Gastrocnemius medialis (tissue), 4 donors: ENCODE measurements around the gene YAP1. TPM values are rescaled to one million over a fixed set of nuclear protein-coding genes. Genes with fewer than 3 reads are reported as not detected.

Experiments used
- ATAC-seq, 2 donors: fragments of 150-250 bp; one replicate each; pipeline ENCODE4 v1.9.1; 2016
- DNase-seq, 2 donors: peaks; one replicate each; pipeline ENCODE4 v3.0.0-alpha.2; 2019
- H3K27ac ChIP-seq, 4 donors: fragments of 200-600 bp; sonication (generic); 1 replicate in 1 of 4; 2 replicates in 3 of 4; pipeline ENCODE4 v1.5.1; 2016 to 2018; ENCODE audit warnings: mild to moderate bottlenecking in 2 of 4, moderate library complexity in 1 of 4
- H3K27me3 ChIP-seq, 3 donors: fragments of 200-600 bp; sonication (generic) in 2 of 3; 1 replicate in 1 of 3; 2 replicates in 2 of 3; pipeline versions ENCODE4 v1.5.1 to v1.6.0; 2016 to 2019; ENCODE audit warnings: mild to moderate bottlenecking in 1 of 3, moderate library complexity in 1 of 3
- H3K36me3 ChIP-seq, 2 donors: fragments of 200-600 bp; sonication (generic) in 1 of 2; one replicate each; pipeline ENCODE4 v1.5.1; 2017 to 2018
- H3K4me1 ChIP-seq, 2 donors: fragments of 200-600 bp; sonication (generic) in 1 of 2; one replicate each; pipeline ENCODE4 v1.5.1; 2016 to 2017; ENCODE audit warnings: mild to moderate bottlenecking in 2 of 2
- H3K4me3 ChIP-seq, 4 donors: fragments of 200-600 bp; sonication (generic) in 3 of 4; 1 replicate in 1 of 4; 2 replicates in 3 of 4; pipeline ENCODE4 v1.5.1; 2016 to 2019; ENCODE audit warnings: mild to moderate bottlenecking in 2 of 4
- H3K9me3 ChIP-seq, 3 donors: fragments of 200-600 bp; sonication (generic) in 2 of 3; 1 replicate in 1 of 3; 2 replicates in 2 of 3; pipeline ENCODE4 v1.5.1; 2016 to 2019
- CTCF ChIP-seq, 5 experiments: fragments of 450-650 bp in 3 of 5; fragments of 200-600 bp in 2 of 5; sonication (generic) in 2 of 5; IDR thresholded peaks in 4 of 5; conservative IDR thresholded peaks in 1 of 5; 1 replicate in 4 of 5; 2 replicates in 1 of 5; pipeline ENCODE4 v1.5.1; 2016 to 2019; ENCODE audit warnings: antibody characterized with exemption in 5 of 5, mild to moderate bottlenecking in 3 of 5, moderate library complexity in 3 of 5
- POLR2A ChIP-seq, 2 donors: fragments of 450-650 bp; IDR thresholded peaks; one replicate each; pipeline ENCODE4 v1.6.1; 2017; ENCODE audit warnings: antibody characterized with exemption in 2 of 2, mild to moderate bottlenecking in 2 of 2, moderate library complexity in 2 of 2
- in situ Hi-C, 4 donors: fragments of 200-750 bp; cut with MboI; loops; one replicate each; pipeline versions ENCODE4 v1.15.0 to v1.8.0; 2017; ENCODE audit warnings: low sequenced_read_pairs in 4 of 4
- intact Hi-C: fragments of 100-400 bp; cut with DNase I; formaldehyde crosslinking; loops from one replicate; pipeline ENCODE4 v1.15.1; 2023; ENCODE audit warnings: low total_unique reads
- total RNA-seq, 4 donors: library from RNA; depleted of rRNA; stranded (reverse); fragments of >200 nt; gene quantifications; one replicate each; pipeline versions ENCODE4 v1.1.0 to v1.2.3, GENCODE V29; 2016

The YAP1 gene
- total RNA-seq, 4 donors from 2014 or later, result 41.9 to 89.4 (median 72.6) TPM

- no peaks in the 10 kb centered on the region for H3K36me3 ChIP-seq
- no peak for TF ChIP-seq POLR2A (IDR thresholded peaks at IDR 0.05)
- TF ChIP-seq CTCF (IDR thresholded peaks at IDR 0.05 in 4 of 5, conservative IDR thresholded peaks at IDR 0.05 in 1 of 5), result no peak
- intact Hi-C loops, result no loop called here
- in situ Hi-C loops, result no loop called here
- peak; percentile 46 to 58 for ATAC-seq
- peaks cover 61 to 79% of the 10 kb centered on the region in 2 donors for H3K4me1 ChIP-seq
- peak overlapping the region; percentile 72 to 79 (median 76) for H3K27ac ChIP-seq
- no peak for DNase-seq
- H3K4me3 ChIP-seq, result peak overlapping the region in 2 of 4 donors; percentile 3 to 8
- H3K27me3 ChIP-seq, result no peaks in the 10 kb centered on the region
- no peaks in the 10 kb centered on the region for H3K9me3 ChIP-seq
Measured at GRCh38 chr11:102154806-102155205, 44.6 kb downstream of the YAP1 start.

- DNase-seq, result no peak
- no peaks in the 10 kb centered on the region for H3K27me3 ChIP-seq
- peak; percentile 63 to 64 for ATAC-seq
- H3K27ac ChIP-seq, result peak overlapping the region; percentile 72 to 79 (median 76)
- in situ Hi-C loops, result no loop called here
- no peak overlapping the region for H3K4me3 ChIP-seq
- intact Hi-C loops, result loop anchor here (2.0 kb wide), 1 partner anchor 45 kb away; the partner anchor contains the start of gene YAP1
- H3K36me3 ChIP-seq, result no peaks in the 10 kb centered on the region
- no peaks in the 10 kb centered on the region for H3K9me3 ChIP-seq
- no peak for TF ChIP-seq POLR2A (IDR thresholded peaks at IDR 0.05)
- peaks cover 61 to 76% of the 10 kb centered on the region in 2 donors for H3K4me1 ChIP-seq
Measured at GRCh38 chr11:102155676-102156075, 45.4 kb downstream of the YAP1 start.

- Histone ChIP-seq H3K4me1 (peaks cover 47 to 69% of the 10 kb centered on the region in 2 donors), H3K36me3 (no peaks in the 10 kb centered on the region), H3K4me3 (no peak overlapping the region), H3K9me3 (no peaks in the 10 kb centered on the region), H3K27ac (peak overlapping the region; percentile 72 to 79 (median 76)), H3K27me3 (no peaks in the 10 kb centered on the region)
- peak; percentile 87 to 89 for ATAC-seq
- intact Hi-C loops (loop anchor here (2.0 kb wide), 1 partner anchor 46 kb away; the partner anchor contains the start of gene YAP1), in situ Hi-C loops (no loop called here)
- peak; percentile 56 to 78 for DNase-seq
- TF ChIP-seq CTCF (IDR thresholded peaks at IDR 0.05 in 4 of 5, conservative IDR thresholded peaks at IDR 0.05 in 1 of 5) (no peak), POLR2A (IDR thresholded peaks at IDR 0.05) (no peak)
Measured at GRCh38 chr11:102157219-102157618, 47.0 kb downstream of the YAP1 start.

- intact Hi-C loops (no loop called here), in situ Hi-C loops (no loop called here)
- peaks cover 47 to 59% of the 10 kb centered on the region in 2 donors for H3K4me1 ChIP-seq
- DNase-seq (no peak), ATAC-seq (no peak)
- H3K27me3 ChIP-seq, result no peaks in the 10 kb centered on the region
- no peaks in the 10 kb centered on the region for H3K36me3 ChIP-seq
- TF ChIP-seq CTCF (IDR thresholded peaks at IDR 0.05 in 4 of 5, conservative IDR thresholded peaks at IDR 0.05 in 1 of 5) (no peak), POLR2A (IDR thresholded peaks at IDR 0.05) (no peak)
- H3K9me3 ChIP-seq, result no peaks in the 10 kb centered on the region
- peak overlapping the region; percentile 72 to 79 (median 76) for H3K27ac ChIP-seq
- H3K4me3 ChIP-seq, result no peak overlapping the region
Measured at GRCh38 chr11:102158164-102158735, 48.0 kb downstream of the YAP1 start.

GRCh38 chr11:102163368-102163767 lies 53.1 kb downstream of the YAP1 start:
- TF ChIP-seq CTCF (IDR thresholded peaks at IDR 0.05 in 4 of 5, conservative IDR thresholded peaks at IDR 0.05 in 1 of 5), result no peak
- no peak for TF ChIP-seq POLR2A (IDR thresholded peaks at IDR 0.05)
- H3K9me3 ChIP-seq, result no peaks in the 10 kb centered on the region
- intact Hi-C loops (no loop called here), in situ Hi-C loops (no loop called here)
- H3K36me3 ChIP-seq, result no peaks in the 10 kb centered on the region
- DNase-seq, result no peak
- no peak overlapping the region for H3K27ac ChIP-seq
- H3K4me3 ChIP-seq, result no peak overlapping the region
- no peak for ATAC-seq
- no peaks in the 10 kb centered on the region for H3K27me3 ChIP-seq
- peaks cover 11 to 14% of the 10 kb centered on the region in 2 donors for H3K4me1 ChIP-seq
